Activated T-cell treated with anti-CD3 and anti-CD28 coated beads, Interleukin-2, amount 50 U/mL, for 72 hours (primary cell): ENCODE results near the gene ADPGK. TPM values are rescaled to one million over a fixed set of nuclear protein-coding genes. Genes with fewer than 3 reads are reported as not detected.

Source experiments
- ATAC-seq, 2 donors: fragments of 150-1000 bp; cut with Tn5 transposase; replicated peaks in 1 of 2; 2 replicates each; pipeline ENCODE4 v1.10.0; 2021; ENCODE audit warnings: moderate library complexity in 2 of 2, mild to moderate bottlenecking in 1 of 2
- DNase-seq, 2 donors: peaks; one replicate each; pipeline ENCODE4 v3.0.0; 2021 to 2022; ENCODE audit warnings: mixed read lengths in 1 of 2
- H3K27ac Mint-ChIP-seq: one replicate; pipeline ENCODE4 v1.8.0; 2022; ENCODE audit warnings: mild to moderate bottlenecking, moderate library complexity, mixed read lengths
- H3K27me3 Mint-ChIP-seq: one replicate; pipeline ENCODE4 v1.8.0; 2022; ENCODE audit warnings: low read depth, mixed read lengths
- H3K36me3 Mint-ChIP-seq, 2 donors: one replicate each; pipeline ENCODE4 v1.8.0; 2022; ENCODE audit warnings: mixed read lengths in 2 of 2, mild to moderate bottlenecking in 1 of 2; ENCODE audit not compliant: insufficient read depth in 2 of 2
- H3K4me1 Mint-ChIP-seq: one replicate; pipeline ENCODE4 v1.8.0; 2022; ENCODE audit warnings: low read depth, mixed read lengths
- H3K4me3 Mint-ChIP-seq, 2 donors: one replicate each; pipeline ENCODE4 v1.8.0; 2022; ENCODE audit warnings: mild to moderate bottlenecking in 2 of 2, mixed read lengths in 2 of 2, moderate library complexity in 2 of 2
- H3K9me3 Mint-ChIP-seq, 2 donors: one replicate each; pipeline ENCODE4 v1.8.0; 2022; ENCODE audit warnings: mixed read lengths in 2 of 2
- total RNA-seq, 2 donors: library from RNA; stranded (reverse); gene quantifications; one replicate each; pipeline ENCODE4 v1.2.3, GENCODE V29; 2022

Gene ADPGK
- total RNA-seq, 2 donors from 2014 or later: 55.8 to 63.1 TPM

GRCh38 chr15:72800833-72801481 lies 17.4 kb upstream of the ADPGK start:
- peaks cover 35% of the 10 kb centered on the region for H3K27me3 Mint-ChIP-seq
- no peak overlapping the region for H3K27ac Mint-ChIP-seq
- H3K9me3 Mint-ChIP-seq: no peaks in the 10 kb centered on the region
- H3K4me3 Mint-ChIP-seq: no peak overlapping the region
- ATAC-seq: no peak
- H3K4me1 Mint-ChIP-seq: peaks cover 17% of the 10 kb centered on the region
- DNase-seq: no peak
- H3K36me3 Mint-ChIP-seq: no peaks in the 10 kb centered on the region

DNA sequence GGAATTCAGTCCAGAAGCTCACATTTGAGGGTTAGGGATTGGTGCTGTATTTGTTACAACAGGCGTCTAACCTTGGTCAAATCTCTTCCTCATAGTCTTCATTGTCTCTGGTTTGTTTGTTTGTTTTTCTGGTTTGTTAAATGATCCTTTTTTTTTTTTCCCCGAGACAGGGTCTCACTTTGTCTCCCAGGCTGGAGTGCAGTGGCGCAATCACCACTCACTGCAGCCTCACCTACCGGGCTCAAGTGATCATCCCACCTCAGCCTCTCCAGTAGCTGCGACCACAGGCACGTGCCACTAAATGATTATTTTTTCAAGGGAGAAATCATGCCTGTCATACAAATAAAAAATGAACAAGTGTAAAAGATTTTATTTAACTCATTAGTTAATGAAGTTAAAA lies 14.3 kb upstream of the ADPGK start:
- ATAC-seq (no peak), DNase-seq (no peak)
- Mint-ChIP-seq H3K9me3 (no peaks in the 10 kb centered on the region), H3K36me3 (no peaks in the 10 kb centered on the region), H3K27ac (no peak overlapping the region), H3K4me3 (peak overlapping the region; percentile 62 to 68), H3K27me3 (peaks cover 44% of the 10 kb centered on the region), H3K4me1 (peaks cover 17% of the 10 kb centered on the region)

- peaks cover 17% of the 10 kb centered on the region for H3K4me1 Mint-ChIP-seq
- ATAC-seq (peak in 1 of 2 donors; percentile 13), DNase-seq (no peak)
- peak overlapping the region; percentile 82 to 86 for H3K4me3 Mint-ChIP-seq
- H3K36me3 Mint-ChIP-seq: no peaks in the 10 kb centered on the region
- H3K27me3 Mint-ChIP-seq: peaks cover 43% of the 10 kb centered on the region
- H3K27ac Mint-ChIP-seq: no peak overlapping the region
- no peaks in the 10 kb centered on the region for H3K9me3 Mint-ChIP-seq
Measured at GRCh38 chr15:72797338-72797689, 13.8 kb upstream of the ADPGK start.

DNA sequence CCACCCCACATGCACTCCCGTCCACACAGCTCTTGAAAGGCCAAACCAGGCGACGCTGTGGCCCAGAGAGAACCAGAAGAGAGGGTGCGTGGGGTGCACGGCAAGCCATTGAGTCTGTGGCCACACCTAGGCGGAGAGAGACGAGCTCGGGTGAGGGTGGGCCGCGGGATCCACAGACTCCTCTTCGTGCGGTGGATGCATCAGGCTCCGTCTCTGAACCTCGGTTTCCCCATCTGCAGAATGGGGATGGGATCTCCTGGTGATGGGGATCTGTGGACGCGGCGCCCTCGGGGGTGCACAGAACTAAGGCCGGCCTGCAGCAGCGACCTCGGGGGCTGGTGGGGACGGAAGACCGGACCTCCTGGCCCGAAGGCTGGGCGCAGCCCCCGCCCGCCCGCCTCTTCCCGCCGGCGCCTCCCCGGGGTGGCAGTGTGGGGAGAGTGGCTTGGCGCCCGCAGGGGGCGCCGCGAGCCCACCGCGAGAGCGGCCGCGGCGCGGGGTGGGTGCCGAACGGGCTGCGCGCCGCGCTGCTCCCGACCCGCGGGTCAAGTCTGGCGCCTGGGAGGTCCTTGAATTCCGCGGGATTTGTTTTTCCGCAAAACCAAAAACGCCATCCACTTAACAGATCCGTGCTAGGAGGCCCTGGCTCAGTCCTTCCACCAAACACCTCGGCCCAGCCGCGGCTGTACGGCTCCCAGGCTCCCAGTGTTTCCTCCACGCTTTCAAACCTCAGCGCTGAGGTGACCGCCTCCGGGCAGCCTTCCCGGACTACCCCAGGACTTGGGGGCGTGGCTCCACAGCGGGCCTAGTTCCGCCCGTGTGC lies 13.2 kb upstream of the ADPGK start:
- H3K4me3 Mint-ChIP-seq: peak overlapping the region; percentile 84 to 86
- H3K27ac Mint-ChIP-seq: peak overlapping the region; percentile 67
- H3K9me3 Mint-ChIP-seq: no peaks in the 10 kb centered on the region
- H3K4me1 Mint-ChIP-seq: peaks cover 17% of the 10 kb centered on the region
- peaks cover 38% of the 10 kb centered on the region for H3K27me3 Mint-ChIP-seq
- ATAC-seq (peak; percentile 93 to 95), DNase-seq (peak; percentile 45 to 65)
- H3K36me3 Mint-ChIP-seq: no peaks in the 10 kb centered on the region

DNA sequence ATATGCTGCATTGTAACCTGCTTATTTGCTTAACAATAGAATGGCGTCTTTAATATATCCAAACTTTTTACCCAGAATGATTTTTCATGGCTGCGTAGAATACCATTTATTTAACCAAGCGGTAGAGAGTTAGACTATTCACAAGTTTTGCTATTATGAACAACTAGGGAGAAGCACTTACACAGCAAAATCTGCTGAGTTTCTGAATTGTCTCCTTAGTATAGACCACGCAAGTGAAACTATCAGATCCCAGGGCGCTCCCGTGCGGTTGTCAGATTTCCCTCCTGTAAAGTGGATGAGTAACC lies 12.6 kb upstream of the ADPGK start:
- ATAC-seq (no peak), DNase-seq (no peak)
- H3K36me3 Mint-ChIP-seq: no peaks in the 10 kb centered on the region
- H3K4me3 Mint-ChIP-seq: peak overlapping the region; percentile 83 to 84
- H3K27me3 Mint-ChIP-seq: peaks cover 32% of the 10 kb centered on the region
- no peaks in the 10 kb centered on the region for H3K9me3 Mint-ChIP-seq
- H3K4me1 Mint-ChIP-seq: peaks cover 17% of the 10 kb centered on the region
- peak overlapping the region; percentile 67 for H3K27ac Mint-ChIP-seq

GRCh38 chr15:72793766-72794660 lies 10.5 kb upstream of the ADPGK start:
- no peaks in the 10 kb centered on the region for H3K9me3 Mint-ChIP-seq
- ATAC-seq (no peak), DNase-seq (no peak)
- no peaks in the 10 kb centered on the region for H3K36me3 Mint-ChIP-seq
- H3K4me1 Mint-ChIP-seq: peaks cover 10% of the 10 kb centered on the region
- H3K27me3 Mint-ChIP-seq: peaks cover 15% of the 10 kb centered on the region
- H3K4me3 Mint-ChIP-seq: no peak overlapping the region
- no peak overlapping the region for H3K27ac Mint-ChIP-seq

DNA sequence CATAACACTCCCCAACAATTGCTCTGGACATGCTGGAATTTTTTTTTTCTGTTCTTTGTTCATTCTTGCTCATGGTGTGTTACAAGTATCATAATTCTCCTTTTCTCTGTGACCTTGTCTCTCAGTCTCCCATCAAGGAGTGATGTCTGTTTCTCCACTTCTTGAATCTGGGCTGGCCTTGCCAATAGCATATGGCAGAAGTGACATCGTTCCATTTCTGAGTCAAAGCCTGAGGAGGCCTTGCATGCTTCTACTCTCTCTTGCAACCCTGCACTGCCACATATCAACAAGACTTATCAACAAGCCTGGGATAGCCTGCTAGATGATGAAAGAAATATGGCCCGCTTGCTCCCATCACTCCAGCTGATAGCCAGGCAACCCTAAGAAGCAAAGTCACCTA lies 8.9 kb upstream of the ADPGK start:
- no peaks in the 10 kb centered on the region for H3K9me3 Mint-ChIP-seq
- H3K4me3 Mint-ChIP-seq: no peak overlapping the region
- DNase-seq: no peak
- H3K4me1 Mint-ChIP-seq: peaks cover 12% of the 10 kb centered on the region
- H3K27ac Mint-ChIP-seq: no peak overlapping the region
- no peaks in the 10 kb centered on the region for H3K36me3 Mint-ChIP-seq
- ATAC-seq: no peak
- H3K27me3 Mint-ChIP-seq: peaks cover 15% of the 10 kb centered on the region

- no peaks in the 10 kb centered on the region for H3K9me3 Mint-ChIP-seq
- DNase-seq (no peak), ATAC-seq (no peak)
- H3K27me3 Mint-ChIP-seq: peaks cover 3% of the 10 kb centered on the region
- peaks cover 21% of the 10 kb centered on the region for H3K4me1 Mint-ChIP-seq
- no peak overlapping the region for H3K4me3 Mint-ChIP-seq
- no peaks in the 10 kb centered on the region for H3K36me3 Mint-ChIP-seq
- H3K27ac Mint-ChIP-seq: no peak overlapping the region
Measured at GRCh38 chr15:72790302-72790910, 6.8 kb upstream of the ADPGK start.

DNA sequence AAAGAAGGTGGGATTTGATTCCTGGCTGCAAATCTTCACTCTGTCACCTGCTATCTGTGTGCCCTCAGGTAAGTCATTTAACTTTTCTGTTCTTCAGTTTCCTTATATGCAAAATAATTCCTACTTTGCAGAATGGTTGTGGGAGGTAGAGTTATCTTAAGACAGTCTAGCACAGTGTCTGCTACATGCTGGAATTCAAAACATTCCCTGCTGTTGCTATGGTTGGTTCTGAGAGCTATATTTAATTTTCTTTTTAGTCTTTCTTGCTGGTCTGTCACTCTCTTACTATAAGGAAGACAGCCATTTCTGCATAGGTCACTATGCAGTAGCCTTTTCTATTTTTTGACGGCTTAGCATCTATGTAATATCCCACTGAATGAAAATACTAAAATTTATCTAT lies 4.0 kb upstream of the ADPGK start:
- Mint-ChIP-seq H3K4me1 (peaks cover 33% of the 10 kb centered on the region), H3K27me3 (no peaks in the 10 kb centered on the region), H3K4me3 (peak overlapping the region; percentile 9 to 67), H3K36me3 (peaks cover 4 to 5% of the 10 kb centered on the region in 2 donors), H3K9me3 (no peaks in the 10 kb centered on the region), H3K27ac (no peak overlapping the region)
- ATAC-seq (no peak), DNase-seq (no peak)

DNA sequence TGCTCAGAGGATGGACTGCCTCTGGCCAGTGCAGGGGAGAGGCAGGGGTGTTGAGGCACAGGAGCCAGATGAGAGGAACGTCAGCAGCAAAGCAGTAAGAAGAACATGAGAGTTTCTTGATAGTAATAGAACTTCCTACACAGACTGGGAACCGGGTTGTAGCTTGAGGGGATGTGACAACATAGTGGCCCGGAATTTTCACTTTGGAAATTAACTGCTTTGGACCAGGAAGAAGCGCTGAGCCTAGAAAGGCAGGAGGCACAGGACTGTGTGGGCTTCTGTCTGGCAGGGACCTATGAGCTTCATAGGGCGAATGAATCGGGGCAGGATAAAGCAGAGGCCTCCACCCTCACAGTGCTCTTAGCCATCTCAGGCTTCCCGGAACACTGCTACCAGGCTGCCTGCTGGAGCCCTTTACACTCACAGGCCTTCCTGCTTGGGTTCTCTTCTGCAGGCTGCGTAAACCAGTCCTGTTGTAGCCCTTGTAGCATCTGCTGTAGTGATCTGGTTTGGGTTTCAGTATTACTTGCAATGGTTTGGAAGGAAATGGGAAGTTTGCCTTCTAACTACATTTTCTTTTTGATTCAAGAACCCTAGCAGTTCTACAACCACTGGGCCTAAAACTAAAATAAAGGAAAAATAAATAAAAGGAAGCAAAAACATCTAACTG lies 3.3 kb upstream of the ADPGK start:
- H3K4me1 Mint-ChIP-seq: peaks cover 35% of the 10 kb centered on the region
- H3K9me3 Mint-ChIP-seq: no peaks in the 10 kb centered on the region
- no peak for DNase-seq
- ATAC-seq: no peak
- no peak overlapping the region for H3K27ac Mint-ChIP-seq
- H3K27me3 Mint-ChIP-seq: no peaks in the 10 kb centered on the region
- peak overlapping the region; percentile 9 to 67 for H3K4me3 Mint-ChIP-seq
- H3K36me3 Mint-ChIP-seq: peaks cover 4 to 5% of the 10 kb centered on the region in 2 donors

GRCh38 chr15:72786242-72786641 lies 2.7 kb upstream of the ADPGK start:
- ATAC-seq (no peak), DNase-seq (no peak)
- no peak overlapping the region for H3K27ac Mint-ChIP-seq
- H3K4me1 Mint-ChIP-seq: peaks cover 41% of the 10 kb centered on the region
- H3K4me3 Mint-ChIP-seq: peak overlapping the region in 1 of 2 donors; percentile 67
- H3K9me3 Mint-ChIP-seq: no peaks in the 10 kb centered on the region
- peaks cover 5 to 9% of the 10 kb centered on the region in 2 donors for H3K36me3 Mint-ChIP-seq
- H3K27me3 Mint-ChIP-seq: no peaks in the 10 kb centered on the region

GRCh38 chr15:72785841-72786240 lies 2.3 kb upstream of the ADPGK start:
- Mint-ChIP-seq H3K9me3 (no peaks in the 10 kb centered on the region), H3K4me1 (peaks cover 45% of the 10 kb centered on the region), H3K27me3 (no peaks in the 10 kb centered on the region), H3K4me3 (peak overlapping the region; percentile 72 to 96), H3K27ac (no peak overlapping the region), H3K36me3 (peaks cover 9 to 13% of the 10 kb centered on the region in 2 donors)
- ATAC-seq (no peak), DNase-seq (no peak)
